GM18858 (cell line): ENCODE results near the gene RAD51B.

ENCODE experiments used
- ATAC-seq: cut with Tn5 transposase; IDR thresholded peaks from one replicate; pipeline ENCODE4 v1.9.1; 2021; ENCODE audit not compliant: unreplicated experiment

The RAD51B gene

DNA sequence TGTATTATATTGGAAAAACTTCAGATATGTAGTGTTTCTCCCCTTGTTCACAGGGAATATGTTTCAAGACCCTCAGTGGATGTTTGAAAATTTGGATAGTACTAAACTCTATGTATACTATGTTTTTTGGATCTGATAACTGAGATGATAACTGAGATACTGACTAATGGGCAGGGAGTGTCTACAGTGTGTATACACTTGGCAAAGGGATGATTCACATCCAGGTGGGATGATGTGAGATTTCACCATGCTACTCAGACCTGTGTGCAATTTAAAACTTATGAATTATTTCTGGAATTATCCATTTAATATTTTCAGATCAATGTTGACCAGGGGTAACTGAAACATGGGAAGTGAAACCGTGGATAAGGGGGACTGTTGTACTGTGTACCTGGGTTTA lies 13.8 kb downstream of the RAD51B start:
- ATAC-seq = no peak

DNA sequence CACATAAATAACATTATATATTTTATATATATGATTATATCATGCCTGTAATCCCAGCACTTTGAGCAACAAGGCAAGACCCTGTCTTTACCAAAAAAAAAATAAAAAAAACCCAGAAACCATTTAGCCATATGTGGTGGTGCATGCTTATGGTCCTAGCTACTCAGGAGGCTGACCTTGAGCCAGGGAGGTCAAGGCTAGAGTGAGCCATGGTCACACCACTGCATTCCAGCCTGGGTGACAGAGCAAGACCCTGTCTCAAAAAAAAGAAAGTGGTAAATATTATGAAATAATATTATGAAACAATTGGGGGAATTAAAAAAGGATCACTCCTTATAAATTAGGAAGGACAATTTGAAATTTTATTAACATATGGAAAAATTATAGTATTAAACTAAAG lies 16.0 kb downstream of the RAD51B start:
- no peak for ATAC-seq

DNA sequence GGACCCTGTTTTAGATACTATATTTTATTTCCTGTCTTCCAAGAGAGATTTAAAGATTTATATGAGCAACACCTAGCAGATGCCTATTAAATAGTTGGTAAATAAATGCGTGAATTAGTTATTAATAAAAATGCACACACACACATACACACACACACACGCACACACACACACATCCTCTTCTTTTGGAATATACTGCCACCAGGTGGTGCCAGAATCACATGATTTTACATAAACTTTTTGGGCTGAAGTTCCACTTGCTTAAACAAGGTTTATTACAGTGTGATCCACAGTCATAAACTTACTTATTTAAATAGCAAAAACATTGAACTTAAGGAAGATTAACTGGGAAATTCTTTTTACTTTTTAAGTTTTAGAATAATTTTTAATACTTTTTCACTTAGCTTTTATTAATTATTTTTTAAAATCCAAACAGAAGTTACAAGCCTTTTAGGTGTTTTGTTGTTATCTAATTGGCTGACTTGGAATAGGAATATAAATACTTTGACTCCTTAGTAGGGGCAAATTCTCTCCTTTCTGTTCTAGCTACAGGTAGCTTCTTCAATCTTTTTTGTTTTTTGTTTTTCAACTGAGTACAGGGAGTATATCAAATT lies 17.5 kb downstream of the RAD51B start:
- no peak for ATAC-seq

DNA sequence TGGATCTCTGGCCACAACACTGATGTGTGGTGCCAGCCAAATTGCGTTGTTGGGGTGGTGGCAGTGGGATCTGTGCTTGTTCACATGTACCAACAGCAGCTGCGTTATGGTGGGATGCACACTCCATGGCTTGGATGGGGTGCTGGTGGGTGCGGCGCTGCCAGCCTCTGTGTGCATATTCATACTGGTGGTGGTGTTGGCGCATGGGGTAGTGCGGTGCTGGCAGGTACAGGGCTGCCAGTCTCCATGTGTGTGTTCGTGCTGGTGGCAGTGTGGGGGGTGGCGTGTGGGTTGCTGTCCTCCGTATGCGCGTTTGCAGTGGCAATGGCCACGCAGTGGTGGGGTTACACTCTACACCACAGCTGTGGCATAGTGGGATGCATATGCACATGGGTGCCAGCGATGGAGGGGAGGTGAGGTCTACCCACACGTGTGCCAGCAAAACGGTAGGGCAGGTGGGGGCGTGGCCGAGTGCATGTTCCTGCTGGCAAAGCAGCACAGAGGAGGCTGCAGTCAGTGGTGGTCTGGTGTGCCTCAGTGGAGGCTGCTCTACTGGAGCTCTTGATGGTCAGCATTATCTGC lies 26.5 kb downstream of the RAD51B start:
- no peak for ATAC-seq

DNA sequence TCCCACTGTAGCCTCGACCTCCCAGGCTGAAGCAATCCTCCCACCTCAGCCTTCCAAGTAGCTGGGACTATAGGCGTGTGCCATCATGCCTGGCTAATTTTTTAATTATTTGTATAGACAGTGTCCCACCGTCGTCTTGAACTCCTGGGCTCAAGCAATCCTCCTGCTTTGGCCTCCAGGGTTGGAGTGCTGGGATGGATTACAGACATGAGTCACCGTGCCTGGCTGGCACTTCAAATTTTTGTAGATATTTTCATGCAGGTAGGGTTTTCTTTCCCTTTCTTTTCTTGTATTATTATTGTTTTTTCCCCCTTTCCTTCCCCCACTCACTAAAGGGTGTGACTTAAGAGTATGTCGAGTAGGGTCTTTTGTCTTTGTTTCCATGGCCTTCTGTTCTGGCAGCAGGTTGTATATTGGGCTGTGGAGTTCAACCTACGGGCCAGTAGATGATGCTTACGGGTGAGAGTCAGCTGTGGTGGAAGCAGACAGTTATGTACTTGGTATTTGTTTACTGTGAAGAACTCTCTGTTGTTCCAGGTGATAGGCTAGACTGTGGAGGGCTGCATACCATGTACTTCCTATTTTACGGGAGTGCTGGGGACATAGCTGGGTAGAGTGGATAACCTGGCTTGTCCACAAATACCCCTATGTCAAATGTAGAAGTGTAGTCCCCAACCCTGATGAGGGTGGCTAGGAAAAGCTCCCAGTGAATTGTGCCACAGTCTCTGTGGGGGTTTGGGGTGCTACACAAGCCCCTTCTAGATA lies 30.7 kb downstream of the RAD51B start:
- no peak for ATAC-seq

DNA sequence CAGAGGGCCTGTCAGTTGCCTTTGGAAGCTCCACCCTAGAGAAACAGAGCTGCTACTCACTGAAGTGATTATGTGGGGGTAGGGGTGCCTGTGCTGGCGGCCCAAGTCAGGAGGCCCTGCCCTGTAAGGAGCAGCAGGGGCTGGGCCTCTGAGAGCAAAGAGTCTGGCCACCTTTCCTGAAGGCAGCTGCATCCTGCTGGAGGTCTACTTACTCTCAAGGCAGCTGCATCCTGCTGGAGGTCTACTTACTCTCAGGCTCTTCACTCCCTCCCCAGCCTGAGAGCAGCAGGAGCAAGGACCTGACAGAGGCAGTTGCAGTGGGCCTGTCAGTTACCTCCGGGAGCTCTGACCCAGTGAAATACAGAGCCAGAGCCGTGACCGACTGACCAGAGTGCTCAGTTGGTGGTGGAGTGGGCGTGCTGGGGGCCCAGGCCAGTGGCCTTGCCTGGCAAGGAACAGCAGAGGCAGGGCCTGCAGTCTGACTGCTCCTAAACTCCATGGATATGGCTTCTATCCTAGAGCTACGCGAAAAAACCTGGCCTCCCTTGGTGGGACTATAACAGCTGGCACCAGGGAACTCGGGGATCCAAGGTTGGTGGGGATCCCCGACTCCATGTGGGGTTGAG lies 32.3 kb downstream of the RAD51B start:
- ATAC-seq = no peak

DNA sequence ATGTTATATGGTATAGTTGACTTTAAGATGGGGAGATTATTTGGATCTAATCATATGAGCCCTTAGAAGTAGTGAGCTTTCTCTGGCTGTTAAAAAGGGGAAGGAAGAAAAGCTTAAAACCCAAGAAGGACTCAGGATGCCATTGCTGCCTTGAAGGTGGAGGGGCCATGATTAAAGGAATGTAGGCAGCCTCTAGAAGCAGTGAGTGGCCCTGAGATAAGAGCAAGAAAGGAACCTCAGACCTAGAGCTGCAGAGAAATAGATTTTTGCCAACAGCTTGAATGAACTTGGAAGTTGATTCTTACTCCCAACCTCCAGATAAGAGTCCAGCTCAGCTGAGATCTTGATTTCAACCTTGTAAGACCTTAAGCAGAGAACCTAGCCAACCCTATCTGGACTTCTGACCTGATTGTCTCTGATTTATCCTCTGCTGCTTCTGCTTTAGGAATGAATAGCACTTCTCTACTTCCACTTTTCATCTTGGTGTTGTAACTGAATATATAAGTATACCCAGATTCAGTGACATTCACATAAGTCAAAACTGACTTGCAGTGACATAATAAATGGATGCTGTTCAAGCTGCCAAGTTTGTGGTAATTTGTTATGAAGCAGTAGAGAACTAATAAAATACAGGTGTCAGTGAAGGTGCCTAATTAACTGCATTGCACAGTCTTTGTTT lies 33.5 kb downstream of the RAD51B start:
- no peak for ATAC-seq

DNA sequence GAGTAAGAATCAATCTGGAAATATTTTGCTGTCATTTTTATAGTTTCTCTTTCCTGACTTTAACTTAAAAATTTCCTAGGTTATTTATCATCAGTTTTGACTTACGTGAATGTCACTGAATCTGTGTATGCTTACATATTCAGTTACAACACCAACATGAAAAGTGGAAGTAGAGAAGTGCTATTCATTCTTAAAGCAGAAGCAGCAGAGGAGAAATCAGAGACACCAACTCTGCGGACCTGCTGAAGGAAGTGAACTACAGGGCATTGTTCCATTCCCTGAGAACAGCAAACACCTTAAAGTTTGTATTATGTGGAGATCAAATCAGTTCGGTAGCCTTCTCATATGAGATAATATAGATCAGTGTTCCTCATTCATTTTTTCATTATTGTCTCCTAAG lies 34.1 kb downstream of the RAD51B start:
- ATAC-seq = no peak

DNA sequence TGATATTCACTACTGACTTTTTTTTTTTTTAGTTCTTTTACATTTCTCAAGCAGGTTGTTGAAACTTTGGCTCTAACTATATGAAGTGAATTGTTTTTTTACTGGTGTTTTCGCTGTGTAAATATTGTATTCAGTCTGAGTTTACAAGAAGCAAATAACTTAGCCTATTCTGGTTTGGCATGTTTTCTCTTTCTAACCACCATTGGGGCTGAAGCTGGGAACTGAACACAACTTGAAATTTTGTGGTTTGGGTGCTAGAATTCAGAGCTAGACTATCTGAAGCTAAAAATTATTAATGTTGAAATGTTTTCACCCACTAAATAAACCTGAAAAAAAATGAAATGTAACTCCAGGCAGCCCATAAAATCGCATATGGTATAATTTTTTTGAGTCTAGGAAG lies 37.2 kb downstream of the RAD51B start:
- no peak for ATAC-seq

DNA sequence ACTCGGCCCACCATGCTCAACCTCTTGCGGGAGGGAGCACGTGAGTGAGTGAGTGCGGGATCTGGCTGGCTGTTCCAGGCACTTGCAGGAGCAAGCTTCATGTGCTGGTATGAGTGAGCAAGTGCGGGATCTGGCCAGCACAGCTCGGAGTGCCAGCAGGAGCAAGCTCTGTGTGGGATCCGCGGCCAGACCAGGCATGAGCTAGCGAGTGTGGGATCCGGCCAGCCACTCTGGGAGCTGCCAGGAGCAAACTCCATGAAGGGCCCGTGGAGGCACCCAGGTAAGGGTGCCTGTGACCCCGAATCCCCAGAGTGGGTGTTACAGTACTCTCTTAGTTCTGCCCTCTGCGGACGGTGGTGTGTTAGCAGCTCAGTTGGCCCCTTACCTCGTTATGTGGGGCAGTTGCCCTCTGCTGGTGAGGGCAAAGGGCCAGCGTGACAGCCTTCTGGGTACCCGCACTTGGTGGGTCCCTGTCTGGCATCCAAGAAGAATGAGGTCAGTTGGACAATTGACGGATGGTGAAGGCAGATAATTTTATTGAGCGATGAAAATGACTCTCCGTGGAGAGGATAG lies 38.3 kb downstream of the RAD51B start:
- no peak for ATAC-seq

DNA sequence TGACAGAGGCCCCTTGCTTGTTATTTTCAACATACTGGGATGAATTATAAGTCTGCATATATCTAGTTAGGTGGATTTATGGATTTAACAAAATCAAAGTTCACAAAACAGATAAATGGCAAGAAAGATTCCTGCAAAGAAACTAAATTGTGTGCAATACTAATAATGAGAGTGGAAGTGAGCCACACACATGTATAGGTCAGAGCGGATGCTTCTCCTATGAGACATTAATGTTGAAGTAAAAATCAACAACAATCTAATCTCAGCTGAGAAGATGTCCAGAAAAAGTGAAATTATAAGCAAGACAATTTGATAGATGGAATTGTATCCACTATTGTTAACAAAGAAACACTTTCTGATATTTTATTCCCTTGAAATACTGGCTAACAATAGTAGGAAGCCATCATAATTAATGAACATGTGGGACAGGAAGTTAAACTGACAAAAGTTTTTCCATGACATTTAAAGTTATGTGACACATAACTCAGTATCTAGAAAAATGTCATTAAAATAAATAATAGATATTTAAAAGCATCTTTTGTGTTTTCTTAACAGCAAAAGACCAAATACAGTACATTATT lies 39.7 kb downstream of the RAD51B start:
- no peak for ATAC-seq

DNA sequence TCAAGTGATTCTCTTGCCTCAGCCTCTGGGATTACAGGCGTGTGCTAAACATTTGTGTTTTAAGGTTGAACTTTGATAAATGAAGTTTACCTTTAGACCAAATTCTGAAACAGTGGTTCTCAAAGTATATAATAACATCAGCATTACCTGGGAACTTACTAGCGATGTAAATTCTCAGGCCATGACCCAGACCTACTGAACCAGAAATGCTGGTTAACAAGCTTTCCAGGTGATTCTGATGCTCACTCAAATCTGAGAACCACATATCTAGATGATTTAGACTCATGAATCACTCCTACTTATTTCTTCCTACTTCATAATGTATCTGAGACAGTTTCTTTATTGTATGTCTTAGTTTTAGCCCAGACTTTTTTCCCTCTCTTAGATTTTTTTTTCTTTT lies 43.6 kb downstream of the RAD51B start:
- ATAC-seq = no peak

DNA sequence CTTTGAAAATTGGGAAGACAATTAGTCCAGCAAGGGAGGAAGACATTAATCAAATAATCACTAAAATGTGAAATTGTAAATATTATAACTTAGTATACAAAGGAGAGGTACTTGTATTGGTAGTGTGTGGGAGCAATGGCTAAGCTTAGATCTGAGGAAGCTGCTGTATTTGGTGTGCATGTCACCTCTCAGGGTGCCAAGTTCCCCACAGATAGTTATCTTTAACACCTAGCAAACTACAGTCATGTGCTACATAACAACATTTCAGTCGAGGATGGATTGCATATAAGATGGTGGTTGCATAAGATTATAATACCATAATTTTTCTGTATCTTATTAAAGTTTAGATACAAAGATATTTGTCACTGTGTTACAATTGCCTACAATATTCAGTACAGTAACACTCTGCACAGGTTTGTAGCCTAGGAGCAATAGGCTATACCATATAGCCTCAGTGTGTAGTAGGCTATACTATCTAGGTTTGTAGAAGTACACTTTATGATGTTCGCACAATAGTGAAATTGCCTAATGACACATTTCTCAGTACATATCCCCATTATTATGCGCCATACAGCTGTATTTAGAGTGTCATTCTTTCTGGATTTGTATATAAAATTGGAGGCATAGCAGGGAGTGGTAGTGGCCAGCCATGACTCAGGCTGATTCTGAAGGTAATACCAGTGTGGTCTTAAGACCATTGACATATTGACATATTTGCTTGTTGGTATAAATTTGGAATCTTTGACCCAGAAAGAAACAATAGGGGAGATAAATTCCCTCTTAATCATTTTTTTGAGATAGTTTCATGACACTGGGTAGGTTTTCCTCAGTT lies 55.8 kb downstream of the RAD51B start:
- ATAC-seq = no peak

DNA sequence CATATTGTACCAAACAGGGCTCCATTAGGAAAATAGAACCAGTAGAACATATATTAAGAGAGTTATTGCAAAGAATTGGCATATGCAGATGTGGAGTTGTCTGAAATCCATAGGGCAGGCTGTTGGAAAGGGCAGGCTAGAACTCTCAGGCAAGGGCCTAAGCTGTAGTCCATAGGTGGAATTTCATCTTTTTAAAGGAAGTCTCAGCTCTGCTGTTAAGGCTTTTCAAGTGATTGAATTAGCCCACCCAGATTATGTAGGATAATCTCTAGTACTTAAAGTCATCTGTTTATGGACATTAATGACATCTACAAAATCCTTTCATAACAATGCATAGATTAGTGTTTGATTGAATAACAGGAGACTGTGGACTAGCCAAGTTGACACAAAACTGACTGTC lies 59.4 kb downstream of the RAD51B start:
- ATAC-seq = no peak

DNA sequence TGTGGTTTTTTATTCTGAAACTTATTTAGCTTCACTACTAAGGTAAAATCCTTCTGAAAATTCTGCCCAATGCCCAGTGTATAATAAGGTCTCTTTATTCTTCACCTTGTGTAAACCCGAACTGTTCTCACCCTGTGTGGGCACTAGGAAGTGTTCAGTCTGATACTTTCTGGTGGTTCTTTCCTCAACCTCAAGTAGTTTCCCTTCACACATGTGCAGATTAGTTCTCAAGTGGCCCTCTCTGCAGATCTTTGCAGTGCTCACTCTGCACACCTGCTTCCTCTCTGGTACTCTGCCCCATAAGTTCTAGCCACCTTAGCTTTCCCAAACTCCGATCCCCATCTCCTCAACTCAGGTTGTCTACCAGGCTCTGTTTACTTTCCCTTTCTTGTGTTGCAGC lies 61.6 kb downstream of the RAD51B start:
- peak; percentile 91 for ATAC-seq

DNA sequence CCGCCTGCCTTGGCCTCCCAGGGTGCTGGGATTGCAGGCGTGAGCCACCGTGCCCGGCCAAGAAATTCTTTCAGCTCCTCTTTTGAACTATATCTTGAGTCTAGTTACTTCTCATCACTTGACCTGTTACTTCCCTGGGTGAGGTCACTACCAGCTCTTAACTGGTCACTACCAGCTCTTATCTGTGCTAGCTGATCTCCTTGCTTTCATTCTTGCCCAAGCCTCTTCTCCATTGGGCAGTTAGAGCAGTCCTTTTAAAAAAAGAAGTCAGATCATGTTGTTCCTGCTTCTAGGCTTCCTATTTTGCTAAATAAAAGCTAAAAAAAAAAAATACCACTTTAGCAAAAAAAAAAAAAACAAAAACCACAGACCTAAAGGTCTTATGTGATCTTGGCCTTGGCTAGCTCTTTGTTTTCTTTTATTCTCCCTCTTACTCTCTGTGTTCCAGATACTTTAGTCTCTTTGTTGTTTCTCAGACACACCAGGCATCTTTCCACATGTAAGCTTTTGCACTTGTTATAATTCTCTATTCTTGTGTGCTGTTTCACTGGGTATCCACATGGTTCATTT lies 63.5 kb downstream of the RAD51B start:
- no peak for ATAC-seq

DNA sequence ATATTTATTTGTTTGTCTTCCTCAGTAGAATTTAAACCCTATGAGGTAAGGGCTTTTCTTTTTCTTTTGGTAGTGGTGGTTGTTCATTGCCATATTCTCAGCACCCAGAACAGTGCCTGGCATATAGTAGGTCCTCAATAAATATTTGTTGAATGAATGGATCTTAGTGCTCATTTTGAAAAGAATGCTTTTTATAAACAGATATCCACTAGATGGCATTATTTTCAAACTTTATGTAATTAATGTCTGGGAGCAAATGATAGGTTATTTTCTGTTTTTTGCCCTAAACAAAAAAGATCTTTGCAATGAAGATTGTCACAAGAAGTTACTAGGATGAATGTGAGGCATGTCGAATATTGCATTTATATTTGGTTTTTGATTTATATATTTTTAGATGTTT lies 64.1 kb downstream of the RAD51B start:
- ATAC-seq = no peak

DNA sequence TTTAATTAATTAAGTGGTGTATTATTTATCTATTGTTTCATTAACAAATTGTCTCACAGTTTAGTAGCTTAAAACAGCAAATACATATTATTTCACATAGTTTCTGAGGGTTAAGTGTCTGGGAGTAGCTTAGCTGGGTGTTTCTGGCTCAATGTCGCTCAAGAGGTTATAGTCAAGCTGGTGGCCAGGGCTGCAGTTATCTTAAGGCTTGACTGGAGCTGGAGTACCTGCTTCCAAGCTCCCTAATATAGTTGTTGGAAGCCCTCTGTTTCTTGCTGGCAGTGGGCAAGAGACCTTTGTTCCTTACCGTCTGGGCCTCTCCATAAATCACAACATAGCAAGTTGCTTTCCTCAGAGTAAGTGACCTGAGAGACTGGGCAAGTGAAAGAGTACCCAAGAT lies 66.6 kb downstream of the RAD51B start:
- ATAC-seq = no peak

DNA sequence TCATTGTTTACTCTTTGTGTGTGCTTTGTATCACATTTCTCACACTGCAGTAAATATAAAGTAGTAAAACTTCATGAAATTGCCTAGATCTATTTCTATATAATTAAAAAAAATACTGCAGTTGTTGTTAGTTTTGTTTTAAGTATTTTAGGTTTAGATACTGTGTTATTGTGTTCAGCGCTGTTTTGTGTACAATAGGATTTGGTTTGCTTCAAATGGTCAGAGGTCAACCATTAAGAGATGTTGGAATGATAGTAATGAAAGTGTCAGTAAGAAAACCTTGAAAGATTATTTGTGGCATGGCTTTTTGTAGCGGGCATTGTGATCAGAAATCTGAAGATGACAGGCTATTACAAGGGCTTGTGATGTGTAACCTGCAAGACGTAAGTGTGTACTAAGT lies 67.9 kb downstream of the RAD51B start:
- no peak for ATAC-seq

DNA sequence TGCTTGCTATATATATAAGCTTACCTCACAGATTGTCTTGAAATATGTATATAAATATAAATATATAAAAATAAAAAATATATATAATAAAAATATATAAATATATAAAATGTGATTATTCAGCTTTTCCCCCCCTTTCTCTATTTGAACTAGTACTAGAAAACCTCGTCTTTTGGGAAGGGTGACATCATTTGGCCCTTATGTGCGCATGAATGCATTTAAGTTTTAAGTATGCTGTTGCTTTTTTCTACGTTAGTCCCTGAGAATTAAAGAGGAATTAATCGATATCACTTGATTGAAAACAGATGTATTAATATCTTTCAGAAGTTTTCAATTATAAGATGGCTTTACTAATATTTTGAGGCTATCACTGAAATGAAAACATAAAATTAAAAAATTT lies 69.9 kb downstream of the RAD51B start:
- no peak for ATAC-seq
